Smooth muscle cell of the brain vasculature (primary cell): Measurements from ENCODE around the gene RPIA.
"Not testable (repeated sequence)": the region's sequence is repeated elsewhere in the genome, so short reads cannot be mapped to it uniquely, and the experiment has no call there.

ENCODE experiments used
- DNase-seq: peaks from one replicate; pipeline ENCODE4 v3.0.0-alpha.2; 2012; ENCODE audit warnings: low read depth, low spot score

The RPIA gene

DNA sequence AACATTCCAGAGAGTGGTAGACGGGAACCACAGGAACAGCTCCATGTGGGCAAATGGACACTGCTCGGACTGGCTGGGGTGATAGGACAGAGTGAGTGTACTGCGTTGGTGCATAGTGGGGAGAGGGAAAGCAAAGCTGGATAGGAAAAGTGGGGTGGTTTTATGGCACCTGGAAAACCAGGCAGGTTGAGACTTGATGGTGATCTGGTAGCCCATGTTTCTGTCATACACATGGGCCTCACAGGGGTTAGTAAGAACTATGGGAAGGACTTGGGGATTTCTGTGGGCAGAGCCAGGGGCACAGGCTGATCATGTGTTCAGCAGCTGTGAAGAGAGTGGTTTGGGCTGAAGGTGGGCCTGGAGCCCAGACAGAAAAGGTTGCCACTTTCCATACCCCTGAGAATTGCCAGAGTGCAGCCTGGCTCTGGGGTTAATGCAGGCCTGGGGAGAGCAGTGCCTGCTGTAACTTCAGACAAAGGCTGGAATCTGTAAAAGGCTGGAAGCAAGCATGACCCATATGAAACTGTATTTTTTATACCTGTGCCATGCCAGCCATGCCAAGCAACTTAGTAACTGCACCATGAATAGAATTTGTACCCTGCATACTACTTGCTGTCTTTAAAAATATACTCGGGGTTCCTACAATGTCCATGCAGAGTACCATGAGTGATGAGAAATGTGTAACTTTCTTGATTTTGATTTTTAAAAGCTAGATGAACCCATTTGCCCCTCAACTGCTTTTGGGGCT lies 41.9 kb downstream of the RPIA start:
- DNase-seq = no peak

DNA sequence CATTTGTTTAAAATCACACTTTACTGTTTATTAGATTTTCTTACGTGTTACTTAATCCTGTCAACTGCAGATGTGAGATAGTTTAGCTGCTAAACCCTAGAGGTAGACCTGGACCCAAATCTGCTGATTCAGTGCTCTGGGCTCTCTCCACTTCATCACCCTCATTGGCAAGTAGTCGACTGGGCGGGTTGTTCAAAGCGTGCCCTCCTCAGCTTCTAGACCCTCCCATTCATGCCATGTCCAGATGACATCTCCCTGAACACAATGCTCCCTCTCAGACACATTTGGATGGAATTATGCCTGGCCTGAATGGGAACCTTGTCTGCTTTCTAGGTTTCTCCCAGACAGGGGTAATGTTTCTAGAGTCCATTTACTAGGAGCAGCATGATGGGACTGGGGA lies 43.7 kb downstream of the RPIA start:
- DNase-seq = no peak

DNA sequence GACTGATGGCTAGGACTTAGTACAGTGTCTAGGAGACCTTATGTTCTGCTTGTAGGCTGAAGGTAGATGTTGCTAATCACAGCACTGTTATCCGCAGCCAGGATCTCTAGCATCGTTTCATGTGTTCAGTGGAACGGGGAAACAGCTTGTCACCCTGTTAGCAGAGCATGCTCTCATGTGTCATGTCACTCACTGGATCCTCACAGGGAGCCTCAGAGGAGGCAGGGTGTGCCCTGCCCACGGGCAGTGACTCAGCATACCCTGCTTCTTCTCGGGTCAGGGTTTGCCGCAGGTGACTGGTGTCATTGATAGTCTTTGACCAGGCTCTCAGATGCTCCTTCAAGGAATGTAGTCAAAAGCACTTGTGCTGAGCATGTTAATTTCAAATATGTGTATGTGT lies 44.4 kb downstream of the RPIA start:
- no peak for DNase-seq

DNA sequence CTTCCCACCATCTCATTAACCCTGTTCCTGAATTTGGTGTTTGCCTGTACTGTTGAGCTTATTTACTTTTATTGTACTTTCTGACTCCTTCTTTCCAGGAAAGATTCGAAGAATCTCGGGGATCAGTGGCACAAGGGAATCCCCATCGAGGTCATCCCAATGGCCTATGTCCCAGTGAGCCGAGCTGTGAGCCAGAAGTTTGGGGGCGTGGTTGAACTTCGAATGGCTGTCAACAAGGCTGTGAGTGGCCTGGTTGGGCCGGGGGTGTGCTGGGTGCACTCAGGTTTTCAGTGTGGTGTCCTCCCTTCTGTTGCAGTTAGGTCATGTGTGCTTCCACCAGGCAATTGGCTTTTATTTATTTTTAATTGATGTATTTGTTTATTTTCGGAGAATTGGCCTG lies 45.0 kb downstream of the RPIA start:
- DNase-seq = no peak

DNA sequence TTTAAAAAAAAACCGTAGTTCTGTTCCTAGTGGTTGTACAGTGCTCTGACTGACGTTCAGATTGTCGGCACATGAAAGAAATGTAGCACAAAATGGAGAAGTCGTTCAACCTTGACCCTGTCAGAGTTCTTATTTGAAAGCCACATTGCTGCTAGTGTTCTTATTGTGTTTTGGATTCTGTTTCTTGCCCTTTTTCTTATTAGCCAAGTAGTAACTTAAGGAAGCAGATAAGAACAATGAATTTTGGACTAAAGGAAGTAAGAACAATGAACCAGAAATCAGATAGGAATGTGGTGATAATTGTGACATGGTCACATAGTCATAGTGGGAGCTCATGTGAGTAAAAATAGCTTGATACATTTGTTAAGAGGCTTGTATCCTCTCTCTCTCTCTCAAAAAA lies 45.9 kb downstream of the RPIA start:
- no peak for DNase-seq

DNA sequence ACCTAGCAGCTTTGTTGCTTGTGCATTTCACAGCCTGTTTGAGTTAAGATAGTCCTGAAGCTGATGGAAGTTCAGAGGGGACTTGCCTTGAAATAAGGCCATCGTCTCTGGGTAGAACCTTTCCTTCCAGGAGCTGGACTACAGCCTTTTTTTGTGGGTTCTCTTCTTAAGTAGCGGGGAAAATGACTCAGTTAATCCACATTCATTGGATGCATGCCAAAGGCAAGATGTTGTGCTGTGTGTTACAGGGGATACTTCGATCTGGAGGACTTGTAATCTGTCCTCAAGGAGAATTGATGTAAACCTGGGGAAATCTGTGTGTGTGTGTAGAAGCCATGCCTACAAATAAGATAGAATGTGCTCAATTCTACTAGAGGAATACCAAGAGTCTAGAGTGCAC lies 46.8 kb downstream of the RPIA start:
- DNase-seq = no peak

DNA sequence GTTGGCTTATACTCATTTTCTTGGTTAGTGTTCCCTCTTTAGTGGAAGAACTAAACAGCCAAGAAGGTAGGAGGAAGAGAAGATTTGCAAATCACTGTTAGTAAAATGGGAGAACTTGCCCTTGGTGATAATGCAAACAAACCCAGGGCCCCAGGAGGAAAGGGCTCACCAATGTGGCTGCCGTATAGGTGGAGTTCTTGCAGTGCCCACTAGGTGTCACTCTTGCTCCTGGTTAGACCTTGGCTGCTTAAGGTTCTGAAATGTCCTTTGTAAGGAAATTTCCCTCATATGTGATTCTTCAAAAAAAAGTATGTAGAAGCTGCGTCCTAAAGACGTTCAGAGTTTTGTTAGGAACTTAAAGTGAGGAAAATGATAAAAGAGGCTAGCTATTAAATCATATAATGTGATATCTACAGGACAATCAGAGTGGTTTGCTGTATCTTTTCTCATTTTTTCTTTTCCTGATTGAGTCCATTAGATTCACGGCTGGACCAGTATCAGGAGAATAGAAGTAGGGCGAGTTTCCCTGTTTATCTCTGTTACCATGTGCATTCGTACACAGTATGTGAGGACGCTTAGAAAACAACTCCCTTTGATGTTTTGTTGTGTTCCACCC lies 48.6 kb downstream of the RPIA start:
- DNase-seq = peak; percentile 33

DNA sequence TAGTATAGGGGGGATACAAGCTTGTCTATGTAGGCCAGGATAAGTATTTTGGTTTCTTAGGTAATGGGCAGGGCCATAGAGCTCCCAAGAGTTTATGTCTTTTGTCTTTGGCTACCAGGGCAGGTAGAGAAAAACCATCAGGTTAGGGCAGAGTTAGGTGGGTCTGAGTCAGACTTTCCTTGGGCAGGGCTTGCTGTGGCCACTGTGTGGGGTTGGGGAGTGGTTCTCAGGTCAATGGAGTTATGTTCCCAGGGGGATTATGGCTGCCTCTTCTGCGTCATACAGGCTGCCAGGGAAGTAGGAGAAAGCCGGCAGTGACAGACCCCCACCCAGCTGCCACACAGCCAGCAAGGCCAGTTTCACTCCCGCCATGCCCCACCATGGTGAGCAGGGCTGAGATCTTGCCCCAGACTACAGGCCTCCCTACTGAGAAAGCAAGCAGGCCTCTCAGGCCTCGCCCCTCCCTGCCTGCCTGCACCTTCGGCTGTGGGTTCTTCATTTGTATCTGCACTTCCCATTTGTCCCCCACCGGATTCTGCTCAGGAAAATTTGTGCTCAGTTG lies 55.5 kb downstream of the RPIA start:
- no peak for DNase-seq

DNA sequence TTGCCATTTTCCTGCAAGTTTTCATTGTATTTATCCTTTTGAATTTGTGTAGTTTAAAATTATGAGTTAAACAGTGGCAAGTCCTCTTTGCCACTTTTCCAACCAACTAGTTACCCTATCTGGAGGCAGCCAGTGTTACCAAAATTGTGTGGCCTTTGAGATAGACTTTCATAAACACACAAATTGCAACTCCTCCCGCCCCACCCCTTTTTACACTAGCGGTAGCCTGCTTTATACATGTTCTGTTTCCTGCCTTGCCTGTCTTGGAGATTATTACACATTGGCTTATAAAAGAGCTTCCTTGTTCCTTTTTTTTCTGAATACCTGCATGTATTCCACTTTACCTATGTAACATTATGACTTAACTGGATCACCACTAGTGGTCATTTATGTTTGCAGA lies 56.5 kb downstream of the RPIA start:
- DNase-seq = no peak

DNA sequence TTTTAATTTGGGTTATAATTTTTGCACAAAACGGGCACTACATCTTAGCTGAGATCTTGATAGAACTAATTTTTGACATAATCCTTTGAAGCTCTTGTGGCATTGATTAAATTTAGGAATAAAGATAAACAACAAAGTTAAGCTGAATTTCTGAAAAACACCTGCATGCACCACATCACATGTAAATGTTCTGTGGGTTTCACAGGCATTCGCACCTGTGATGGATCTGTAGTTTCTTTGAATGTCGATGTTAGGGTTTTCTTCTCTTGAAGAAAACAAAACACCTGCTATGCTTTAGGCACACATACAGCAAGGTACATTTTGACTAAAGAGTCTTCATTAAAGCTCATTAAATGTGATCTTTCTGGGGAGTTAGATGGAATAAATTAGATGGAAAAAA lies 60.3 kb downstream of the RPIA start:
- DNase-seq = no peak

DNA sequence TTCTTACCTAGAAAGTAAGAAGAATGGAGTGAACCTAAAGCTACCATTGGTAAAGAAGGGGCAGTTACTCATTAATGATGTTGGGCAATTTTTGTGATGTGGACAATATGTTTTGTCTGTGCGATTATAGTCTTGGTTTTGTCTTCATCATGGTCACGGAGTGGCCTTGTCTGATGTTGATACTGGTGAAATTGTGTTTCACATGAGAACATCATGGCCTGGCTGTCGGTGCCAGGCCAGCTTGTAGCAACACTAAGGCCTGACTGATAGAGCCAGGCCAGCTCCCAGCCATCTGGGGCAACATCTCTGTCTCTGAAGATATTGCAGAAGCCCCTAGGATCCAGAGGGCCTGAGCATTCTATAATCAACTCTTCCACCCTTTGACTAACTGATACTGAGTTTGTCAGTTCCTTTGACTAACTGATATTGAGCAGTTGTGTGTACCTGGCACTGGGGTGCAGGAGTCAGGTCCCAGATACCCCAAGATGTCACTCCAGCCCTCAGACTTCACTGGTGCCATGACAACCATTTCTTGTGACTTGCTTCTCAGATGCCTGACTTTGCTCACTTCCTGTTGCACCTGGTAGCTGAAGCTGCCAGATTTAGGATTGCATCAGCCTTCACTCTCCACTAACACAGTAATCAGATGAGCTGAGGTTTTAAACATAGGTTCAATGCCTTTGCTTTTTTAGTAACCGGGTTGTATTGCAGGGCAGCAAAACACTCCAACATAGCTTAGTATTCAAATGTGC lies 62.5 kb downstream of the RPIA start:
- DNase-seq = no peak

DNA sequence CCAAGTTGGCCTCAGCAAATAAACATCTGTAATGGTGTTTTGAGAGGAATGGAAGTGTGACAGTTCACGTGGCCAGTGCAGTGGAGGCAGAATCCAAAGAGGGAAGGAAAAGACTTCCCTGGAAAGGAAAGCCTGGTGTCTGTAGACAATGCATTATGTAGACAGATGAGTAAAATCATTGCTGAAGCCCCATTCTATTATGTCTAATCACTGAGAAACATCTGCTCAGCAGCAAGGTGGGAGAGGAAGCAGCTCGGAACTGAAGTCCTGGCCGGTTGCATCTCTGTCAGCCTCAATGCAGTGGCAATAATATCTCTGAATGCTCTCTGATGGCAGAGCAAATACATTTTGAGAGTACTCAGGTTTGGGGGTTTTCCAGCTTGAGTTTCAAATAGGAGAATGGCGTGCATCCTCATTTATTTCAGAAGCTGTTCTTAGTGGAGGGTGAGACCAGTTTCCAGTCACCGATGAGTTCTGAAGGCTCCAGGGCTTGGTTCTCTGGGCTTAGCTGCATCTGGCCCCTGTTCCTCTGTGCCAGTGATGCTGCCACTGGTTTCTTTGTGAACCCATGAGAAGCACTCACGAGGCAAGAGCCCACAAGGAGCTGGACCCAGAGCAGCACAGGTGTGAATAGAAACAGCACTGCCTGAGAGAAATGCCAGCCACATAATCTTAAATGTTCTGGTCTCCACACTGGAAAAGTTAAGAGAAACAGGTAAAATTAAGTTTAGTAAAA lies 63.3 kb downstream of the RPIA start:
- no peak for DNase-seq

DNA sequence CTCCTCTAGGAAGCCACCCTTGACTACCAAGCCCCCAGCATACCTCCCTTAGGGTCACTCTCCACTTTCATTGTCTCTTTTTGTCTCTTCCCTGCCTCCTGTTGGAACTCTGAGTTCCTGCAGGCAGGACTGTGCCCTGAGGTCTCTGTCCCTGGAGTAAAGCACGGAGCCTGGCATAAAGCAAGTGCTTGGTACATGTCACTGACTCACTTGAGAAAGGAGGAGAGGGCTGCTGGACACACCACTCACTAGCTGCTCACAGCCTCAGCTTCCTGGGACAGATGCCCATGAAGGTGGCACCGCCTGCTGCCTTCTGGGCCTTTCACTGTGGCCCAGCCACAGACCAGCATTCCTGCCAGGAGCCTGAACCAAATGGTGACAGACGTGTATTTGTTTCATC lies 64.4 kb downstream of the RPIA start:
- no peak for DNase-seq

DNA sequence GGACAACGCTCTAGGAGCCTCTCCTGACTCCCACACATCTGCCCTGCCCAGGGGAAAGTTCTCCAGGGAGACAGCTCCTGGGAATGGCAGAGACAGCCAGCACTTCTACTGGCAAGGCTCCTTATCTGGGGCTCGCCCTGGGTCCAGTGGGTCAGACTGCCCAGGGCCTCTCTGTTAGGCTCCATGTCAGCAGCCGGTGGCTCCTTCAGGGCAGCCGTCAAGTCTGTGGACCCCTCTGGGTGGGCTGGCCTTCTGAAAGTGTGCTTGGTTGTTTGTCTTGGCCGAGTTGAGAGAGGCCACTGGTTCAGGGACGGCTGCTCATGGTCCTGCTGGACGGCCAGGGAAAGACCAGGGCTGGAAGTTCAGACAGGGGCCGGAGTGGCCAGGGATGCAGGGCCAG lies 65.6 kb downstream of the RPIA start:
- no peak for DNase-seq

DNA sequence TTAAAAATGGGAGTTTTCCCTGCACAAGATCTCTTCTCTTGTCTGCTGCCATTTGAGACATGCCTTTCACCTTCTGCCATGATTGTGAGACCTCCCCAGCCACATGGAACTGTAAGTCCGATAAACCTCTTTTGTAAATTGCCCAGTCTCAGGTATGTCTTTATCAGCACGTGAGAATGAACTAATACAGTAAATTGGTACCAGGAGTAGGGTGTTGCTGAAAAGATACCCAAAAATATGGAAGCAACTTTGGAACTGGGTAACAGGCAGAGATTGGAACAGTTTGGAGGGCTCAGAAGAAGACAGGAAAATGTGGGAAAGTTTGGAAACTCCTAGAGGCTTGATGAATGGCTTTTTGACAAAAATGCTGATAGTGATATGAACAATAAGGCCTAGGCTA lies 67.2 kb downstream of the RPIA start:
- not testable (repeated sequence) for DNase-seq

DNA sequence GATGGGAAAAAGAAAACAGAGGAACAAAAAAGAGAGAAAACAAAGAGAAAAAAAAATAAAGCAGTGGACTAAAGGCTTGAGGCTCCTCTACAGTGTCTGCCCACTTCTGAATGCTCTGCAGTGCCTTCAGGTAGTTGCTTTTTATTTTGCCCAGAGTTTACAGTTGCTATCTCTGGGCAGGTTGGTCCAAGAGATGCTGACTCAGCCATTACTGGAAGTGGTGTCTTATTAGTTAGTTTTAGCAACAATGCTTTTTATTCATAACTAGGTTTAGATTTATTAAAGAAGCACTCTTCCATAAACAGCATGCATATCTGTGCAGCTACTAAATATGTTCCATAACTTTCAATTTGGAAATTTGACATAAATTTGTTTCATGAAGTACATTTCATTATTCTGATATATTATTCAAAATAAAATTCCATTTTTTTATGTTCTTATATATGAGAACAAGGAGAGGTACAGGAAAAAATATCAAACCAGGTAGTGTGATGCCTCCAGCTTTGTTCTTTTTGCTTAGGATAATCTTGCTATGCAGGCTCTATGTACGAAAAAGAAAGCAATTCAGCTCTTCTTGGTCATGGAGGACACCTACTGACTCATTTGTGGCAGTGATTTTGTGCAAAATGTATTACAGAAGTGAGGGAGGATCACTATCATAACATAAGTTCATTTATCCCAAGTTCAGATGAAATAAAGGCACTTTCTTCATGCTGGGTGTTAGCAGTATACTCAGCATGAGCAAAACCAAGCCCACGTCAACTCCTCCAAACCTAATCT lies 69.5 kb downstream of the RPIA start:
- DNase-seq = no peak

DNA sequence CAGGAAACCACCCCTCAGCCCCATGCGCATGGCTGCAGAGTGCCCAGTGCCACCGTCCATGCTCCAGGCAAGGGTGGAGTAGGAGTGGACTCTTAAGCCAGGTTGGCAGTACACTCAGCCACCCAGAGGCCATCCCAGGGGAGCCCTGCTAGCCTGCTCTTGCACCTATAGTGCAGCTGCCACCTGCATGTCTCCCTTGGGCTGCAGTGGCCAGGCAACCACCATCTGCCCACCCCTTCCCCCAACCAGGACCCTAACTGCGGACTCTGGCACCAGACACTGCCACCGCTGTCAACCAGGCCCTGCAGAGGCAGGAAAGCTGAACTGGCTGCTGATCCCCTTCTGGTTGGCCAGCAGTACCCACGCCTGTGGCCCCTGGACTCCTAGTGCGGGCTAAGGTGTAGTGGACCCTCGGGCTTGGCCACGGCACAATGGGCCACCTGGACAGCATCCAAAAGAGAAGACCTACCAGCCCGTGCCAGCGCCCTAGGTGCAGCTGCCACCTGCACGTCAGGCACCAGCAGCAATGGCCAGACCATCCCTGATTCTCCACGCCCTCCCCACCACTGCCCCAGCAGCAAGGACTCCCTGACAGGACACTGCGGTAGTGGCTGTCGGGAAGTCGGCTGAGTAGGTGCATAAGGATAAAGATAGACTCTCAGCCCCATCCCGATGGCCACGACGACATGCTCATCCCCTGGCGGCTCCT lies 72.8 kb downstream of the RPIA start:
- DNase-seq = no peak

DNA sequence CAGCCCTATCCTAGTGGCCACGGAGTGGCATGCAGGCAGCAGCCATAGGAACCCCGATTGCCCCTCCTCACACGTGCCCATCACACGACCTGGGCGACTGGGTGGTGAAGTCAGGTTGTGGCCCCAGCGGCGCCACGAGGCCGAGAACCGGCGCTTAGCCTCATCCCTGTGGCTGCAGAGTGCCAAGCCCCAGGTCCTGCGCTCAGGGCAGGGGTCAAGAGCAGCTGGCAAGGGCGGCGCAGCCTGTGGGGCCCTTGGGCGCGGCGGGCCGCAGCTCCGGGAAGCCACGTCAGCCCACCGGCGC lies 73.3 kb downstream of the RPIA start:
- no peak for DNase-seq

DNA sequence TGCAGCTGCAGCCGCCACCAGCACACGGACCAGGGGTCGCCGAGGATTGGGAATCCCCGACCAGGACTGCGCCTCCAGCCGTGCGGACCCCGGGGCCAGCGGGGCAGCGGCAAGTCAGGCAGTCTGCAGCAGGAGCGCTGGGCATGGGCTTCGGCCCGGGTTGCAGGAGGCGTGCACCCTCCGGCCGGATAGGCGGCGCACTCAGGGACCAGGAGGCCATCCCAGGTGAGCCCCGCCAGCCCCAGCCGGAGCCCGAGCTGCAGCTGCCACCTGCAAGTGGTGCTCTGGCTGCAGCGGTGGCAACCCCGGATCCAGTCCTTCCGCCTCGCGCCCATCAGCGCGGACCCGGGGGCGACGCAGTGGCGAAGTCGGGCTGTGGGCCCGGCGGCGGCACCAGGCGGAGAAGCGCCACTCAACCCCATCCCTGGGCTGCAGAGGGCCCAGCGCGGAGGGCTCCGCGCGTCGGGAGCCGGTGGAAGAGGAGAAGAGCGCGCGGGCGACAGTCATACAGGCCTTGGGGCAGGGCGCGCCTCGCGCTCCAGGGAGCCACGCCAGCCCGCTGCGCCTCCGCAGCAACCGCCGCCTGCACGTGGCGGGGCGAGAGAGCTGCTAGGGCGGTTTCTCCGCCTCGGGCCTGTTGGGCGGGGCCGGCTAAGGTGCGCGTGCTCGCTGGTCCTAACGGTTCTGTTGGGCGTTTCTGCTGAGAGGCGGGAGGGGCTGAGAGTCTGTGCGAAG lies 73.8 kb downstream of the RPIA start:
- no peak for DNase-seq

DNA sequence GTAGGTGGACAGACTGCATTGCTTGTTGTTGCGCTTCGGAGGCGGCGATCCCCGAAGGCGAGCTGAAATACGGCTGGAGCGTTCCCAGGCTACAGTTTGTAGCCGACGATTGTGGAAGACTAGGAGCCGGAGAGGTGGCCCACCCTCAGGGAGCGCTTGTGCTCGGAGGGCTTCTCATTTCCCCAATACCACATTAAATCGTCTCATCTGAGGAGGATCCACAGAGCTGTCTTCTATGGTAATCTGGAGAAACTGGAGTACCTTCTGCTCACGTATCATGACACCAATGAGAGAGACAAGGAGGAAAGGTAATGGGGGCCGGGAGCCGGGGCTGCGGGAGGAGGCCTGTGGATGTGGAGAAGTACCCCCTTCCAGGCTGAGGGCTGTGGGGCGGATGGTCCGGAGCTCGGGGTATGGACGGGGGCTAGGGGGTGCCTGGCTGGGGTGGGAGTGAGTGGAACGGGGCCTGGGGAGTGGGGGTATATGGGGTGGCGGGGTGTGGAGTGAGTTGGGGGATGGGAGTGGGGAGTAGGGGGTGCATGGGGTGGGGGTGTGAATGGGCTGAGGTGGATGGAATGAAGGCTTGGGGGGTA lies 74.5 kb downstream of the RPIA start:
- not testable (repeated sequence) for DNase-seq
